ENCODE measurements around the gene ADGRF5.

DNA sequence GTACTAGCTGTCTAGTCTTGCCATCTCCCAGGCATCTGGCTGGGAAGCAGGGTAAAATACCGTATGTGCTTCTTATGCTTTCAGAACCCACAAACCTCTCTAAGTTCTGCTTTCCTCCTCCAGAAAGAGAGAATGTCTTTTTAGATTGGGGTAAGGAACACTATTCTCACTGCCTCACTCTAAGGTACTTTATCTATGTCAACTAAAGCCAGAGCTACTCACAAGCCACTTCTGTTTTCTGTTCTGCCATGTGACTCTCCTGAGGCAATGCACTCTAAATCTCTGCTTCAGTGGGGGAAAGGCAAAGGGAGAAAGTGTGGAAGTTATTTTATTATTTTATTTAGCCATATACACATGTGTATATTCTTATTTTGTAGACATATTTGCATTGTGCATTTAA lies 112.9 kb downstream of the ADGRF5 start:
- TF ChIP-seq POLR2A (IDR thresholded peaks at IDR 0.05; ENCODE audit: low read depth, low read length) (no peak), POLR2AphosphoS5 (IDR thresholded peaks at IDR 0.05; ENCODE audit: low read depth, low read length) (no peak), TAF1 (IDR thresholded peaks at IDR 0.05; ENCODE audit: low read depth, low read length) (no peak), POU2F2 (IDR thresholded peaks at IDR 0.05; ENCODE audit: low read depth, low read length) (no peak)
